ENCODE data around the gene TC2N. TPM values are rescaled to one million over a fixed set of nuclear protein-coding genes. Genes with fewer than 3 reads are reported as not detected.

TC2N gene
- total and polyA plus RNA-seq, 2 experiments from 2014 or later, result 22.0 to 77.2 TPM

DNA sequence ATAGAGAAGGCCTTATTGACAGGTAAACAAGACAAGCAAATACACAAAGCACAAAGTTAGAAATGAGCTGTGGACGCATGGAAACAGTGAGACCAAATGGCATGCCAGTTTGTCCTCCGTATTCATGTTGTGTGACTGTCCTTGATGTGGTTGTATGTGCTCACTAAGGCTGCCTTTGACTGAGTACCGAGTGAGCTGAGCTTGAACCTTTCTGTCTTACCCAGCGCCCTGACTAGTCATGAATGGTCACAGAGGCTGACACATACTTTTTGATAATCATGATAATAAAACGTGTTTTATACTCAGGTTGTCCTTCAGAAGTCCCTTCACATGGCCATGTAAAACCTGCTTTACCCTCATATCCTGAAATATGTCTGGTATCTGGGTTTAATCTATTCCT is 134.9 kb downstream of the TC2N start:
- Histone ChIP-seq H3K27me3 (no peaks in the 10 kb centered on the region), H4K20me1 (ENCODE audit: insufficient read depth, poor library complexity, severe bottlenecking) (no peaks in the 10 kb centered on the region), H2AFZ (no peak overlapping the region), H3K4me3 (no peak overlapping the region), H3K4me2 (no peak overlapping the region), H3K4me1 (ENCODE audit: insufficient read depth) (no peaks in the 10 kb centered on the region), H3K9me3 (ENCODE audit: low read depth) (no peaks in the 10 kb centered on the region), H3K36me3 (replicated peaks; ENCODE audit: insufficient read depth, low read depth) (no peaks in the 10 kb centered on the region), H3K27ac (no peak overlapping the region), H3K9me2 (replicated peaks; ENCODE audit: insufficient read depth) (no peaks in the 10 kb centered on the region), H3K79me2 (no peaks in the 10 kb centered on the region)
- WGBS (ENCODE audit: low lambda C conversion rate, missing lambda C conversion rate), result 79% methylated on average over 5 of the region's 5 CpGs
- TF ChIP-seq CTCF (IDR thresholded peaks at IDR 0.05; ENCODE audit: poor library complexity) (no peak), EZH2 (IDR thresholded peaks at IDR 0.05; ENCODE audit: borderline replicate concordance) (no peak), EZH2phosphoT487 (IDR thresholded peaks at IDR 0.05; ENCODE audit: low read depth, severe bottlenecking, unreplicated experiment) (no peak)
- DNase-seq (ENCODE audit: low spot score), result no peak

DNA sequence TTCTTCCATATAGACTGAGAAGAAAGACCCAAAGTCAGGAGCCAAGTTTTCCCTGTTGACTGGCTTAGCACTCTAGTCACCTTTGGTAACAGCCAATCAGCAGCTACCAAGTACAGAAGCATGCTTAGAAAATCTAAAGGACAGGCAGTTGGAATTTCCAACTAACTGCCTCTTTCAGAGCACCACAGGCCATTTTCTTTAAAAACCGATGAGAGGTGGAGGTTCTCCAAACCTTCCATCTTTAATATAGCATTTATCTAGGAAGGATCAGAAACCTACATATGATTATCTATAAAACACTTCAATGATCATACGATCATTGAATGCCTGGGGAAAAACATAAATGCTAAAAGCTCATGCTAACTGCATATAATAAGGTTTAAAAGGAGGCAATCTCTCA is 135.3 kb downstream of the TC2N start, which contains the start of gene CATSPERB:
CATSPERB (minus strand) TSS at position 101 of the 400 bp plus-strand sequence. CDS start 2,607 bp downstream, outside the sequence.
- 91% methylated on average over 2 of the region's 2 CpGs for WGBS (ENCODE audit: low lambda C conversion rate, missing lambda C conversion rate)
- no peak within 1 kb of the TSS for H3K4me2 ChIP-seq
- H3K79me2 ChIP-seq, result no peaks in the 10 kb centered on the region
- H3K9me2 ChIP-seq (replicated peaks; ENCODE audit: insufficient read depth), result no peaks in the 10 kb centered on the region
- no peaks in the 10 kb centered on the region for H3K36me3 ChIP-seq (replicated peaks; ENCODE audit: insufficient read depth, low read depth)
- H3K4me1 ChIP-seq (ENCODE audit: insufficient read depth), result no peaks in the 10 kb centered on the region
- no peaks in the 10 kb centered on the region for H3K9me3 ChIP-seq (ENCODE audit: low read depth)
- H3K27ac ChIP-seq, result no peak within 1 kb of the TSS
- no peak within 1 kb of the TSS for H3K4me3 ChIP-seq
- no peak within 1 kb of the TSS for H2AFZ ChIP-seq
- no peak for DNase-seq (ENCODE audit: low spot score)
- no peaks in the 10 kb centered on the region for H3K27me3 ChIP-seq
- TF ChIP-seq EZH2 (IDR thresholded peaks at IDR 0.05; ENCODE audit: borderline replicate concordance), result no peak
- no peak for TF ChIP-seq CTCF (IDR thresholded peaks at IDR 0.05; ENCODE audit: poor library complexity)
- TF ChIP-seq EZH2phosphoT487 (IDR thresholded peaks at IDR 0.05; ENCODE audit: low read depth, severe bottlenecking, unreplicated experiment), result no peak
- H4K20me1 ChIP-seq (ENCODE audit: insufficient read depth, poor library complexity, severe bottlenecking), result no peaks in the 10 kb centered on the region

GRCh38 chr14:91731018-91731417 is 136.3 kb downstream of the TC2N start:
- Histone ChIP-seq H4K20me1 (ENCODE audit: insufficient read depth, poor library complexity, severe bottlenecking) (no peaks in the 10 kb centered on the region), H3K4me1 (ENCODE audit: insufficient read depth) (no peaks in the 10 kb centered on the region), H3K9me2 (replicated peaks; ENCODE audit: insufficient read depth) (no peaks in the 10 kb centered on the region), H3K4me2 (no peak overlapping the region), H3K79me2 (no peaks in the 10 kb centered on the region), H3K27me3 (no peaks in the 10 kb centered on the region), H3K4me3 (no peak overlapping the region), H2AFZ (no peak overlapping the region), H3K27ac (no peak overlapping the region), H3K9me3 (ENCODE audit: low read depth) (no peaks in the 10 kb centered on the region), H3K36me3 (replicated peaks; ENCODE audit: insufficient read depth, low read depth) (no peaks in the 10 kb centered on the region)
- TF ChIP-seq CTCF (IDR thresholded peaks at IDR 0.05; ENCODE audit: poor library complexity) (no peak), EZH2 (IDR thresholded peaks at IDR 0.05; ENCODE audit: borderline replicate concordance) (no peak), EZH2phosphoT487 (IDR thresholded peaks at IDR 0.05; ENCODE audit: low read depth, severe bottlenecking, unreplicated experiment) (no peak)
- DNase-seq (ENCODE audit: low spot score), result no peak
- WGBS (ENCODE audit: low lambda C conversion rate, missing lambda C conversion rate), result 57% methylated on average over 2 of the region's 2 CpGs

DNA sequence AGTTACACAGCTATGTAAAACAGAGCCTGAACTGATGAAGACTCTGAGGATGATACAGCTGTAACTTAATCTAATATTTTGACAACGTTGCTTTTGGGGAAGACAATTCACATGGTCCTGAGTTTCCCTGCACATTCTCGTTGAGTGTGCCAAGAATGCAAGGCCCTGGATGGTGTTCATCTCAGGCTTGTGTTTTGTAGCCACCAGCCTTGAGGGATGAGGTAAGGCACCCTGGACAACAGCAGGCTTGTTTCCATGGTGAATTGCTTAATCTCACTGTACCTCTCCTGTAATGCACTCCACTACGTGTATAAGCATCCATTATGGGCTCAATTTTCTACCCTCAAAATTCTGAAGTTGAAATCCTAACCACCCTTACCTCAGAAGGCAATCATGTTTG is 137.6 kb downstream of the TC2N start:
- Histone ChIP-seq H2AFZ (no peak overlapping the region), H3K27ac (no peak overlapping the region), H3K27me3 (no peaks in the 10 kb centered on the region), H3K9me2 (replicated peaks; ENCODE audit: insufficient read depth) (no peaks in the 10 kb centered on the region), H3K79me2 (no peaks in the 10 kb centered on the region), H3K4me3 (no peak overlapping the region), H3K4me2 (no peak overlapping the region), H3K36me3 (replicated peaks; ENCODE audit: insufficient read depth, low read depth) (no peaks in the 10 kb centered on the region), H3K4me1 (ENCODE audit: insufficient read depth) (no peaks in the 10 kb centered on the region), H3K9me3 (ENCODE audit: low read depth) (no peaks in the 10 kb centered on the region), H4K20me1 (ENCODE audit: insufficient read depth, poor library complexity, severe bottlenecking) (no peaks in the 10 kb centered on the region)
- 86% methylated on average over 3 of the region's 3 CpGs for WGBS (ENCODE audit: low lambda C conversion rate, missing lambda C conversion rate)
- TF ChIP-seq CTCF (IDR thresholded peaks at IDR 0.05; ENCODE audit: poor library complexity), result no peak
- TF ChIP-seq EZH2 (IDR thresholded peaks at IDR 0.05; ENCODE audit: borderline replicate concordance), result no peak
- TF ChIP-seq EZH2phosphoT487 (IDR thresholded peaks at IDR 0.05; ENCODE audit: low read depth, severe bottlenecking, unreplicated experiment), result no peak
- DNase-seq (ENCODE audit: low spot score), result no peak
